Neural cell (in vitro differentiated cells): ENCODE measurements around the gene CCM2L.

Experiments
- EZH2 ChIP-seq: fragments of 200-600, 300-800 bp; shearing (Covaris generic), sonication (generic); IDR thresholded peaks from 2 replicates; pipeline ENCODE4 v1.6.1; 2014; ENCODE audit warnings: antibody characterized with exemption, low read length, borderline replicate concordance, mild to moderate bottlenecking; ENCODE audit not compliant: insufficient read depth, poor library complexity, severe bottlenecking
- MXI1 ChIP-seq: fragments of 450-650 bp; conservative IDR thresholded peaks from 2 replicates; pipeline ENCODE4 v1.6.1; 2014; ENCODE audit warnings: antibody characterized with exemption, mild to moderate bottlenecking; ENCODE audit not compliant: poor library complexity, severe bottlenecking
- REST ChIP-seq: IDR thresholded peaks from 2 replicates; pipeline ENCODE4 v1.6.1; 2012; ENCODE audit warnings: borderline replicate concordance
- TAF1 ChIP-seq: IDR thresholded peaks from 2 replicates; pipeline ENCODE4 v1.6.1; 2012; ENCODE audit warnings: low read depth
- TF ChIP-seq, protein P1 (sequence below): fragments of 450-650 bp; IDR thresholded peaks from 2 replicates; pipeline ENCODE4 v1.5.1; 2014; ENCODE audit warnings: antibody characterized with exemption, mild to moderate bottlenecking, moderate library complexity; ENCODE audit not compliant: poor library complexity, severe bottlenecking

DNA sequence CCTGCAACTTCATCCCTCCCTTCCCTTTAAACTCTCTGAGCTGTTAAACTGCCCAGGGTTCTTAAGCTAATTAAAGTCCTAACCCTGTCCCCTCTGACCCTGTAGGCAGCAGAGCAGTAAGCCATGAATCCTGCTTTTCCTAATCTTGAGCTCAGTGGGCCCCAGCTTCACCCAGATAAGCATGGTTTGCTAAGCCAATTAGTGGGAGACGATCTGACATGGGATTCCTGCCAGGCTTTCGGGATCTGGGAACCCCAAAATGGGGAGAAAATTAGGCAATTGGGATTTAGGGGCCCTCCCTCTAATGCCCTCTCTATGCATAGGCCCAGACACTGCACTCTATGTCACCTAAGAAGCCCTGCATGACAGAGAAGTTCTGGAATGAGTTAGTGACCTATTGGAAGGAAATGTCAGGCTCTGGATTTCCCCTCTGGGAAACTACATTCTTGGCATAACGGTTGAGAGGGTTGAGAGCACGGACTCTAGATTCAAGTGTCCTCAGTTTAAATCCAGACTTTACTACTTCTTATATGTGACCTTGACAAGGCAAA, 37.7 kb upstream of the CCM2L start:
- TF ChIP-seq, protein P1, sequence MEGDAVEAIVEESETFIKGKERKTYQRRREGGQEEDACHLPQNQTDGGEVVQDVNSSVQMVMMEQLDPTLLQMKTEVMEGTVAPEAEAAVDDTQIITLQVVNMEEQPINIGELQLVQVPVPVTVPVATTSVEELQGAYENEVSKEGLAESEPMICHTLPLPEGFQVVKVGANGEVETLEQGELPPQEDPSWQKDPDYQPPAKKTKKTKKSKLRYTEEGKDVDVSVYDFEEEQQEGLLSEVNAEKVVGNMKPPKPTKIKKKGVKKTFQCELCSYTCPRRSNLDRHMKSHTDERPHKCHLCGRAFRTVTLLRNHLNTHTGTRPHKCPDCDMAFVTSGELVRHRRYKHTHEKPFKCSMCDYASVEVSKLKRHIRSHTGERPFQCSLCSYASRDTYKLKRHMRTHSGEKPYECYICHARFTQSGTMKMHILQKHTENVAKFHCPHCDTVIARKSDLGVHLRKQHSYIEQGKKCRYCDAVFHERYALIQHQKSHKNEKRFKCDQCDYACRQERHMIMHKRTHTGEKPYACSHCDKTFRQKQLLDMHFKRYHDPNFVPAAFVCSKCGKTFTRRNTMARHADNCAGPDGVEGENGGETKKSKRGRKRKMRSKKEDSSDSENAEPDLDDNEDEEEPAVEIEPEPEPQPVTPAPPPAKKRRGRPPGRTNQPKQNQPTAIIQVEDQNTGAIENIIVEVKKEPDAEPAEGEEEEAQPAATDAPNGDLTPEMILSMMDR: no peak
- TF ChIP-seq REST: no peak
- no peak for TF ChIP-seq TAF1
- TF ChIP-seq EZH2: no peak
- TF ChIP-seq MXI1: no peak
